ENCODE measurements around the gene GGPS1.
A peak's percentile ranks its signal among the peaks of the same experiment; 100 is the strongest.

The GGPS1 gene

GRCh38 chr1:235325854-235326253, 2.5 kb upstream of the GGPS1 start:
- no peak for TF ChIP-seq CTCF (IDR thresholded peaks at IDR 0.05; ENCODE audit: extremely low read depth, insufficient read depth, missing control alignments)
- no peak for DNase-seq (ENCODE audit: low spot score)
- in situ Hi-C loops (cut with MboI; ENCODE audit: low pct_unique_long_range_greater_than_20kb, low sequenced_read_pairs, unreplicated experiment) = no loop called here

DNA sequence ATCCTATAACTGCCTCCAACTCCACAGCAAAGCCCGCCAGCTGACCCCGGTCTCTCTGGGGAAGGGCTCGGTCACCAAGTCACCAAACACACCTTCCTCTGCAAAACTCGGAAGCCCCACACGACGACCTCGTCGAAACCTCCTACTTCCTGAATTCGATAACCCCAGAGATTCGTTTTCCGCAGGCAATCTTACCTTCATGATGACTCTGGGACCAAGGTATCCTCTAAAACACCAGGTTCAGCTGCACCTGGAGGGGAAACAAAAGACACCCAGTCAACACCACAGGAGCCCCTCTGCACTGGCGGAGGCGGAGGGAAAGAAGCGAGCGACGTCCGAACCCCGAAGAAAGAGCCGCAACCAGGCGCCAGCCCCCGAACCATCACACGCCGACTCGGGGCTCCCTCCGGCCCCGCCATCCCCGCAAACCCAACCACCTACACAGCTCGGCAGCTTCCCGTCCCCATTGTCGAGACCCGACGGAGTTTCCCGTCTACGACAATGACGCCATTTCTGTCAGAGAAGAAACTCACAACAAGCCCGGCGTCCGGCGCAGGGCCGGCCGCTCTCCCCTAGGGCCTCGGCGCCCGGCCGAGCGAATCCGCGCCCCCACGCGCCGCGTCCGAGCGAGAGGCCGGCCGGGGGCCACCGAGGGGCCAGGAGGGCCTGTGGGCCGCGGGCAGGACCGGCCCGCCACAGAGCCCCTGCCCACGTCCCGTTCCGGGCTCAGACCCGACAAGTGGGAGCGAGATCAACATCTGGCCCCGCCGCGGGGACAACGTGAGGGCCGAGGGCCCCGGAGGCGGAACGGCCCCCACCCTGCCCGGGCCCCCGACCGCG, 1.4 kb upstream of the GGPS1 start:
- peak; percentile 48 for DNase-seq (ENCODE audit: low spot score)
- no peak for TF ChIP-seq CTCF (IDR thresholded peaks at IDR 0.05; ENCODE audit: extremely low read depth, insufficient read depth, missing control alignments)
- in situ Hi-C loops (cut with MboI; ENCODE audit: low pct_unique_long_range_greater_than_20kb, low sequenced_read_pairs, unreplicated experiment) = no loop called here

- no peak for TF ChIP-seq CTCF (IDR thresholded peaks at IDR 0.05; ENCODE audit: extremely low read depth, insufficient read depth, missing control alignments)
- DNase-seq (ENCODE audit: low spot score) = no peak
- in situ Hi-C loops (cut with MboI; ENCODE audit: low pct_unique_long_range_greater_than_20kb, low sequenced_read_pairs, unreplicated experiment) = no loop called here
These were observed 655 bp upstream of the GGPS1 start, which contains the start of gene ARID4B for GRCh38 chr1:235327559-235328270. ARID4B (minus strand) TSS chr1:235328179; CDS start chr1:235326919, 1,260 bp downstream.

- peak; percentile 51 for TF ChIP-seq CTCF (IDR thresholded peaks at IDR 0.05; ENCODE audit: extremely low read depth, insufficient read depth, missing control alignments)
- DNase-seq (ENCODE audit: low spot score) = peak; percentile 45
- in situ Hi-C loops (cut with MboI; ENCODE audit: low pct_unique_long_range_greater_than_20kb, low sequenced_read_pairs, unreplicated experiment) = no loop called here
These were observed 951 bp downstream of the GGPS1 start for GRCh38 chr1:235329139-235329902.

DNA sequence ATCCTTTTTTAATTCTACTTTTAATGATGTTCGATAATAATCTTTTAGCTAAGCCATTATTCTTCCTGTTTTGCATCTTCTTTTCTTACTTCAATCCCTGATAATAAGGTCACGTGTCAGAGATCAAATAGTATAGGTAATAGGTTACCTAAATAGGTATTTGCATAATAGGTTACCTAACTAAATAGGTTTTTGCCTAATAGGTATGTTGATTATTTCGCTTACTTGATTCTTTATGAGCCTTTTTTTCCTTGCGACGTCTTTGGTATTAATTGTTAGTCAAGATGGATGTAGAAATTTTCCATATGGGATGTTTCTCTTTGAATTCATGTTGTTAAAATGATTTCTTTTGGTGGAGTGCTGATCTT, 2.5 kb downstream of the GGPS1 start:
- in situ Hi-C loops (cut with MboI; ENCODE audit: low pct_unique_long_range_greater_than_20kb, low sequenced_read_pairs, unreplicated experiment) = no loop called here

More for the DNA sequence above, 2.5 kb downstream of the GGPS1 start:
- TF ChIP-seq CTCF (IDR thresholded peaks at IDR 0.05; ENCODE audit: extremely low read depth, insufficient read depth, missing control alignments) = no peak
- no peak for DNase-seq (ENCODE audit: low spot score)

All from GM13977 (cell line).